NCI-H2107 treated with DMSO at 0.1 percent for 48 hours (cell line): ENCODE measurements around the gene CDH23.

Experiments
- DNase-seq: peaks from one replicate; lab custom pipeline; 2025; ENCODE audit not compliant: unreplicated experiment; lab: John Stamatoyannopoulos, UW

The CDH23 gene

GRCh38 chr10:71778071-71778825 lies 381.5 kb downstream of the CDH23 start:
- DNase-seq, result no peak

GRCh38 chr10:71779641-71780040 lies 382.9 kb downstream of the CDH23 start:
- no peak for DNase-seq

- DNase-seq, result no peak
Measured at GRCh38 chr10:71780156-71780555, 383.4 kb downstream of the CDH23 start.

- no peak for DNase-seq
Measured at GRCh38 chr10:71780719-71781118, 384.0 kb downstream of the CDH23 start.

- no peak for DNase-seq
Measured at GRCh38 chr10:71782221-71782916, 385.6 kb downstream of the CDH23 start.

- DNase-seq, result no peak
Measured at GRCh38 chr10:71782917-71783490, 386.3 kb downstream of the CDH23 start.

GRCh38 chr10:71783917-71784678 lies 387.4 kb downstream of the CDH23 start:
- DNase-seq, result no peak

- DNase-seq, result no peak
Measured at GRCh38 chr10:71784679-71785272, 388.1 kb downstream of the CDH23 start.

GRCh38 chr10:71788954-71789353 lies 392.2 kb downstream of the CDH23 start:
- DNase-seq, result no peak

- DNase-seq, result no peak
Measured at GRCh38 chr10:71789871-71790270, 393.2 kb downstream of the CDH23 start.

- no peak for DNase-seq
Measured at GRCh38 chr10:71790749-71791440, 394.2 kb downstream of the CDH23 start.

- DNase-seq, result no peak
Measured at GRCh38 chr10:71795248-71795647, 398.5 kb downstream of the CDH23 start.

GRCh38 chr10:71796749-71797405 lies 400.2 kb downstream of the CDH23 start:
- DNase-seq, result no peak

GRCh38 chr10:71797533-71798307 lies 401.0 kb downstream of the CDH23 start:
- no peak for DNase-seq

- no peak for DNase-seq
Measured at GRCh38 chr10:71798308-71798624, 401.5 kb downstream of the CDH23 start.

- no peak for DNase-seq
Measured at GRCh38 chr10:71799112-71799511, 402.4 kb downstream of the CDH23 start.

GRCh38 chr10:71799608-71800453 lies 403.1 kb downstream of the CDH23 start:
- DNase-seq, result no peak

GRCh38 chr10:71801361-71801760 lies 404.6 kb downstream of the CDH23 start:
- DNase-seq, result no peak
